Stimulated activated CD8-positive, alpha-beta memory T cell treated with anti-CD3 and anti-CD28 coated beads, Interleukin-7, amount 100 ng/mL, for 1 hour (primary cell): Measurements from ENCODE around the gene DOLPP1.

Experiments used
- DNase-seq, 2 donors: peaks; one replicate each; pipeline ENCODE4 v3.0.0-alpha.2; 2020; ENCODE audit warnings: low read depth in 2 of 2

The DOLPP1 gene

DNA sequence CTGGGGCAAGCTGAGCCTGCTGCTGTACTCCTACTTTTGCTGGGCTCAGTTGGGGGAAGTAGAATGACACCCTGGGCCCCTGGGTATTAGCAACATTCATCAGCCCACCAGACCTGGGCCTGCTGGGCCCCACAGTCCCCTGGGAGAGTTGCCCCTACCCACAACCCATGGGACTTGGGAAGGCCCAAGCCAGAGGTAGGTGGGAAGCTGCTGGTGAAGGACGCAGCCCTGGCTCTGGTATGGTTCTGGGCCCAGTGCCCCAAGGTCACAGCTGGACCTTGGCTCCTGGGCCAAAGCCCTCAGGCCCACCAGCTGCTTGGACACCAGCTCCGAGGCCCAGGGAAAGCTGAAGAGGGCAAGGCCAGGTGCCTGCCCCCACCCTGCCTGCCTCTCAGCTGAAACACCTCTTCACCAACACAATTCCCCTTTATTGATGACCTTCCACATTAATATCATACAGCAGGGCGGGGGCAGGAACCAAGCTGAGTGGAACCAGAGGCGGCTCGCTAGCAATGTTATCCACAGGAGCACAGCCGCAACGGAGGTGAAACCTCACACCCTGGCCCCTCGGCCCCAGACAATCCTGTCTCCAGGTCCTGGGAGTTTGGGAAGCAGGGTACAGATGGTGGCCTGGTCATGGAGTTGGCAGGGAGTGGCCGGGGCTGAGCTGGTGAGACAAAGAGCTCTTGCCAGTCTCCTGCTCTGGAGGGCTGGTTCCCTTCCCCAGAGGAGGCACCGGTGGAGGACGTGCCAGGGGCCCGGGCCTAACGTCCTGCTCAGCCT, 13.7 kb downstream of the DOLPP1 start:
- no peak for DNase-seq

DNA sequence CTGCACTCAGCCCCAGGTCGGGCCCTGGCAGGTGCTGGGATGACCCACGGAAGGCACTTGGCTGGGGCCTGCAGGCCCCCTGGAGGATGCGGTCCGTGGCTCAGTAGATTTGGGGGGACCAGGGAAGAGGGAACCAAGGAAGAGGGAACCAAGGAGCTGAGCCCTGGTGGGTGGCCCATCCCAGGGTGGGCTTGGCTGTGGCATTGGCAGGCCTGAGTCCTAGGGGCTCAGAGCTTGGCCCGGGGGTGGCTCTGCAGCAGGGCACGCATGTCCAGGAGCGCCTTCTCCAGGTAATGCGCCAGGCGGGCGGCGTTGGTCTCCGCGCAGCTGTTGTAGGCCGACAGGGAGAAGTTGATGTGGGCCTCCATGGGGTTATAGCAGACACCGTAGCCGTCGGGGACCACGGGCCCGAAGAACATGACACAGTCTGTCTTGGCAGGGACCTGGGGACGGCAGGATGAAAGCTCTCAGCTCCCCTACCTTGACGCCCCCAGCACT, 14.3 kb downstream of the DOLPP1 start:
- DNase-seq = no peak

DNA sequence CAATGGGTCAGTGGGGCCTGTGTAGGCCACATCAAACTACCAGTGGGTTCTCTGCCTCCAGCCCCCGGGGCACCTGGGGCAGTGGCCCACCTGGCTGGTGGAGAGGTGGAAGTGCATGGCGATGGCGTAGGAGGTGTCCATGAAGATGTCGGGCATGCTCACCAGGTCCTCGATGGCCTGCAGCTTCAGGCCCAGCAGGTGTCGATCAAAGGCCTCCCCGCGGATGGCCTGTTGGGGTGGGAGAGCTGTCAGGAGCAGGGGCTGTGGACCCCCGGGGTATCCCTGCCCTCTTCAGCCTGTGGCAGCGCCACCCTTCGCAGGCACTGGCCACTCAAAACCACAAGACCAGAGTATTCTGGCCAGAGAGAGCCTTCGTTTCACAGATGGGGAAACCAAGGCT, 15.0 kb downstream of the DOLPP1 start:
- no peak for DNase-seq

DNA sequence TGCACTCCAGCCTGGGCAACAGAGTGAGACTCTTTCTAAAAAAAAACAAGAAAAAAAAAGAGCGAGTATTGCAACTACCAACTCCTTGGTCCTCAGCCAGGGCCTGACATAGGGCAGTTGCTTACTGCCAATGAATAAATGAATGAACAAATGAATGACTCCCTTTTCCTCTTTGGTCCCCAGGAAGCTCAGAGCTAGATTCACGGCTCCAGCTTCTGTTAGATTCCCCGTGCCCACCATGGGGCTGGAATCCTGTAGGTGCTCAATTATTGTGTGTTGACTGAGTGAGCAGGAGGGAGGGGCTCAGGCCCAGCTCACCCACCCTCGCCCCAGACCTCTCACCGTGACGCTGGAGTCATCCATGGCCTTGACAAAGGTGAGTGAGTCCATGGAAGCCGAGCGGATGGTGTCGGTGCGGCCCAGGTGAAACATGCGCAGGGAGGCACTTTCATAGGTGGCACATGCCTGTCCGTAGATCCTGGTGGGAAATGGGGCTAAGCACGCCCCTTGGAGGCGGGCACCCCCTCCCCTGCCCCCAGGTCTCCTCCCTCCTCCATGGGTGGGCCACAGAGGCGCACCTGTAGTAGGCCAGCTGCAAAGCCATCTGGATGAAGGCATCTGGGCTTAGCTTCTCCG, 16.9 kb downstream of the DOLPP1 start:
- no peak for DNase-seq

DNA sequence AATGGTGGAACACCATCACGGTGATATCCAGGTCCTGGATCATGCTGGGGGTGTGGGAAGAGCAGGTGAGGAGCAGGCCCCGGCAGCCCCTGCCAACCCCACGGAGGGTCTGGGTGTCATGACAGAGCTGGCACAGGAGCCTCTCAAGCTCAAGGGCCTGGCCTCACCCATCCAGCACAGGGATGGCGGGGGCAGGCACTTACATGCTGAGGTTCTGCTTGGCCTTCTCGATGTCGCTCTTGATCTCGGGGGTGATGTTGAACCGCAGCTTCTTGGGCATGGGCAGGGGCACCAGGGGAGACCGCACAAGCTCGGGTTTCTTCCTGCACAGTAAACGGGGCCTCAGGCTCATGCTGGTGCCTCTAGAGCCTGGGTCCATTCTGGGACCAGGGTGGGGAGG, 17.4 kb downstream of the DOLPP1 start:
- no peak for DNase-seq

DNA sequence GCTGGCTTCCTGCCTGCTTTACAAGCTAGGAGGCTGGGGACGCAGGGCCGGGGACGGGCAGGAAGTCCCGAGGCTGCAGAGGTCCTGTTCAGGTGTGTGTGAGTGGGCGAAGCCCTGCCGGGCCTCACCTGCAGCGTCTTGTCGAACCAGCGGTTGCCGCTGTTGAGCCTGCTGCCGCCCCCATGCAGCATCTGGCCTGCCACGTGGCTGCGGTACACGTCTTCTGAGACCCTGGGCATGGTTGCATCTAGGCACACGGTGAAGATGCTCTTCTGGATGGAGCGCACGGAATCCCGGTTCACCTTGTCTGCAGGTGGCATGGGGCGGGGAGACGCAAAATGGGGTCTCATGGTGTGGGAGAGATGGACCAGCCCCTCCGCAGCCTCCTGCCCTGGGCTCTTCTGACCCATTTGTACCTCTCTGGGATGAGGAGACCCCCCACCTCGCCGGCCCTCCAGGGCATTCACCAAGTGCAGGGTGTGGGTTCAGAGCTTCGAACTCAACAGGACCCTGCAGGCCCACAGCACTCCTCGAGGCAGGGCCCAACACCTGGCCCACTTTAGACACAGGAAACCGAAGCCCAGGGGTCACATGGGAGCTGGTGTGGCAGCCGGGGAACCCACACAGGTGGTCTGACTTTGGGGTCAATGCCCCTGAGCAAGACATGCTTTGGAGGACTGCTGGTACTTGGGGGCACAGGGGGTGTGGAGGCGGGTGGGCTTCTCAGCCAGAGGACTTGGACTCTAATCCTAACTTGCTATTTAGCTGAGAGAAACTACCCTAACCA, 19.7 kb downstream of the DOLPP1 start:
- DNase-seq = no peak

DNA sequence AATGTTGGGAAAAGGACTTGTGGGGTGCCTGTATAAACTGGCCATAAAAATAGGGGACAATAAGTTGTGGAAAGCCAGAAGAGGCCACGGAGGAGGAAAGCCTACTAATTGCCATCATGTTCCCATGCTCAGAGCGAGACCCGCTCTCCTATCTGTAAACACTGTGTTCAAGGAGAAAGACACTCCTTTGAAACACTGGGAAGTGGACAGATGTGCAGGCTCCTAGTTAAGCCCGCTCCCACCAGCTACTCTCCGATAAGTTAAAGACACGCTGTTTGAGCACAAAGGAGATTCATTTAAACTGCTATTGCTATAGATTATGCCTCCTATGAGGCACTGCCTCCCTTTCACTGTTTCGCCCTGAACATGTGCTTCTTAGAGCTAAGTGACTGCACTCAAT, 20.4 kb downstream of the DOLPP1 start:
- no peak for DNase-seq

DNA sequence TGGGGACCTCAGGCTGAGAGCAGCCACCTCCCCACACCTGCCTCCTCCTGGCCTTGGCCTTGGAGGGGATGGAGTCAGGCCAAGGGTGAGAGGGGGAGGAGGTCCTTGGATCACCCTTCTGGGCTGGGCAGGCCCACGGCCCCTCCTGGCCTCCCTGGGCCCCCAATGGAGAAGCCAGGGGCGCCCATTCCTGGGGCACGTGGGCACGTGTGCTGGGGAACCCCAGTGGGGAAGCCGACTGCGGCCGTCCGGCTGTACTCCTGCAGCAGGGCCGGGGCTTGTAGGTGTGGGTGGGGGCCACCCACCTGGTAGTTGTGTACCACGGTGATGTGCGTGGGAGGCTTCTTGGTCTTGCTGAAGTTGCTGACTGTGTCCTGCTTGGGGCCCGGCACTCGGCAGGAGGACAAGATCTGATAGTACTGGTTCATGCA, 21.2 kb downstream of the DOLPP1 start:
- DNase-seq = no peak

DNA sequence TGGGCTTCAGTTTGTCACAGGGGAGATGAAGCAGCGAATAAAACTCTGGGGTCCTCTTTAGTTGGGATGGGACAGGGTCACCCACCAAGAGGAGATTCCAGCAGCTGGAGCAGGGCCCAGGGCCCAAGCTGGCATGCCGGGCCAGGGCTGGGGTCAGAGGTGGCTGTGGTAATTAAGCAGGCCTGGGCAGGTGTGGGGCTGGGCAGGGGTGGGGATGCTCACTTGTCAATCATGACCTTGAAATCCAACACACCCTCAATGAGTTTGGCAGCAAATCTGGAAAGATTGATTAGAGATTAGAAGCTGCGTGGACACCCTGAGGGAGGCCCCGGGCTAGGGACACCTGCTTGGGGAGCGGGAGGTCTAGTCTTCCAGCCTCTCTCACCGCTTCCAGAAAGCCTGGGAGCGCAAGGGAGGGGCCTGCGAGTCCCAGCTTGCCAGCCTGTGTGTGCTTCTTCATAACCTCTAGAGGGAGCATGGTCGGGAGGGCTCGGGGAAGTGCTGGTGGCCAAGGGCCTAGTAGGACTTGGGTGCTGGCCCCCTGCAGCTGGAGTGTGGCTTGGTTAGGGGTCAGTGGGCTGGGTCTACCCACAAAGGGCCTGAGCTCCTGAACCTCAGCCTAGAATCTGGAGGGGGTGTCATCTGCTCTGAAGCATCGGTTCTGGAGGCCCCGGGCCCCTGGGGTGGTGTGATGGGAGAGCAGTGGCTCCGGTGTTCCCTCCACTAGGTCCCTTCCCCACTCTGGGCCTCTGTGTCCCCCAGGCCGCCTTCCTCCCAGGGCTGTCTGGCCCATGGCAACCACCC, 22.1 kb downstream of the DOLPP1 start:
- DNase-seq = no peak

DNA sequence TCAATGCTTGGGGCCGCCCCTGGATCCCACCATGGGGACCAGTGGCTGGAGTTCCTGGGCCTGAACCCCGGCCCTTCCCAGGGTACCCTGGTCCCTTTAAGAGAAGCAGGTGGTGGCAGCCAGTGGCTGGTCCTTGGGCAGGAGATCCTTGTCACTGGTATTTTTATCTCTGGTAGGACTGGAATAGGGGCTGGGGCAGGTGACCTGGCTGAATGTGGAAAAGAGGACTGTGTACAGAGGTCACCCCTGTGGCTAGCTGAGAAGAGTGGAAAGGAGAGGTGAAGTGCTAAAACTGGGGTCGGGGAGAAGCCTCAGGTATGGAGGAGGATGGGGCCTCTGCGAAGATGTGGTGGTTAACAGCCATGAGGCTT, 22.7 kb downstream of the DOLPP1 start:
- no peak for DNase-seq

DNA sequence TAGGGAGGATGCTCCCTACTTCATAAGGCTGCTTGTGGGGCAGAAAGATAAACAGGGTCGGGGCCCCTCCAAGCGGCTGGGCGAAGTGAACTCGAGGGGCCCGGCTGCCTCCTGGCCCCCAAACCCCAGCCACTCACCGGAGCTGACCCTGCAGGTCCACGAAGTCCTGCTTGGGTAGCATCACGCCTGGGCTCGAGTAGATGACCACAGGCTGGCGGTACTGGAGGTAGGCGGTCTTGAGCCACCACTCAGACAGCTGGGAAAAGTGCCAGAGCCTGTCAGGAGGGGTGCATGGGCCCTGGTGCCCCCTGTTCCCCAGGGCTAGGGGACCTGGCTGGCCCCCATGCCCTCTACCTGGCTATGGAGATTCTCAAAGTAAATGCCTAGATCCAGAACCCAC, 23.1 kb downstream of the DOLPP1 start:
- no peak for DNase-seq

DNA sequence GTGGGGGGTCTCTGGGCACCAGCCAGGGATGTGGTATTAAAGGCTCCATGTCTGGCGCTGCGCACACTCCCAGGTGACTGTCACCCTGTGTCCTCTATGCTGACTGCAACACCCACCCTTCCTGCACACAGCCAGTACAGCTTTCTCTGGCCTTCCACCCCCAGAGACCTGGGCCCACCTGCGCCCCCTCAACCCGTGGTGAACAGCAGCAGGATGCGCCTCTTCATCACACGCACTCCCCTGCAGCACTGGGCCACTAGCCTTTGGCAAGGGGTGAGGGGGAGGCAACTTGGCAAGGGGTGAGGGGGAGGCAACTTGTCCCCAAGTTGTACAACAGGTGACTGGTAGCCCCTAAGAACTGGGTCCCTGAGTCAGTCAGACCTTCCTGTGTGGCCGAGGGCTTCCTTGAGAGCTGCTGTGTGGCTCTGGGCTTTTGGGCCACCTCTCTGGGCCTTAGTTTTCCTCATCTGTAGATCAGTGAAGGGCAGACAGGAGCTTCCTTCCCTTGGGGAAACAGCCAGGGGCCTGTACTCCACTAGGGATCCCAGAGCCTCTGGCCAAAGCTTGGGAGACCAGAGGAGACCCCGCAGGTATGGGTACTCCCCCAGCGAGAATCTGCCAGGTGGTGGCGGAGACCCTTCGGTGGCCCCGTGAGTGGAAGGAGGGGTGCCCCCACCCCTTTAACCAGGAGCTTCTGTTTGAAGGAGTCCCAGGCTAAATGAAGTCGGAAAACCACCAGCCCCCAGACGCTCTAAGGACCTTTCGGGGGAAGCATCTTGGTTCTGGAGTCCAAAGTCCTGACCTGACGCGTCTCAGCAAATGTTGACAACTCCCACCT, 25.2 kb downstream of the DOLPP1 start:
- no peak for DNase-seq

DNA sequence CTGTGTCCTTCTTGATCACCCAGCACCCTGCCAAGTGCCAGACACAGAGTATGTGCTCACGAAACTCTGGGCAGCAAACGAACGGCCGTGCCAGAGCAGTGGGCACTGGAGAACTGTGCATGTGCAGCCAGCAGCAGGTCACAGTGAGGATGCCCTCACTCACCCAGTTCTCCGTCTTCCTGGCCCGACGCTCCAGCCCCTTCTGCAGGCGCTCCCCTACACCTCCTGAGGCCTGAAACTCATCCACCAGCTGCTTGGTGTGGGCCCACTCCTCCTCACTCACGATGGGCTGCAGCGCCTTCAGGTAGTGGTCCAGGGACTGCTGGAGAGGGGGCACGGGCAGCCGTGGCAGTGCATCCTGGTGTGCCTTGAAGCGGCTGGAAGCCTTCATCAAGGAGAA, 26.7 kb downstream of the DOLPP1 start:
- DNase-seq = no peak

DNA sequence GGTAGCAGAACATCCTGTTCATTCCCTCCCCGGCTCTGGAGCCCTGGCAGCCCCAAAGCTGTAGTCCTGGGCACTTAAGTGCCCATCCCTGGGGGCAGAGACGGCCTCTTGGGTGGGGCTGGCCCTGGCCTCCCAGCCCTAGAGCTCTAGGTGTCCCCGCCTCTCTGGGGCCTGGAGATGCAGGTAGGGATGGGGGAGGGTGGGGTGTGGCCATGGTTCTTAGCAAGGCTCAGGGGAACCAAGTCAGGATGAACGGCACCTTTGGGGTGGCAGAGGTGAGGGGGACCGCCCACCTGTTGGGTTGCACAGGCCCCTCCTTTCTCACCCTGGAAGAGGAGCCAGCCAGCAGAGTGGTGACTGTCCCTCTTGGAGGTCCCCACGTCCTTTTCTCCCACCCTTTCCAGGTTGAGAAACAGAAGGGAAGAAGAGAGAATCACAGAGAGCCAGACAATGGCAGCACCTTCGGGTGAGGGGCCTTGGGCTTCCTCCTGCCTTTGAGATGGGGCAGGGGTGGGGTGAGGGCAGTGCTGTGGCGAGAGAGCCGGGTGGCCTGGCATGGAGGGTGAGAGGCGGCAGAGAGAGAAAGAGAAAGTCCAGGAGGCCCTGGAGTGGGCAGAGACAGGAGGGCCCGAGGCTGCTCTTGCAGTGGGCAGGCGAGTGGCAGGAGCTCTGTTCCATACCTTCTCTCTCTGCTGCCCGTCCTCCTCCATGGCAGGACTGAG, 27.3 kb downstream of the DOLPP1 start:
- no peak for DNase-seq

DNA sequence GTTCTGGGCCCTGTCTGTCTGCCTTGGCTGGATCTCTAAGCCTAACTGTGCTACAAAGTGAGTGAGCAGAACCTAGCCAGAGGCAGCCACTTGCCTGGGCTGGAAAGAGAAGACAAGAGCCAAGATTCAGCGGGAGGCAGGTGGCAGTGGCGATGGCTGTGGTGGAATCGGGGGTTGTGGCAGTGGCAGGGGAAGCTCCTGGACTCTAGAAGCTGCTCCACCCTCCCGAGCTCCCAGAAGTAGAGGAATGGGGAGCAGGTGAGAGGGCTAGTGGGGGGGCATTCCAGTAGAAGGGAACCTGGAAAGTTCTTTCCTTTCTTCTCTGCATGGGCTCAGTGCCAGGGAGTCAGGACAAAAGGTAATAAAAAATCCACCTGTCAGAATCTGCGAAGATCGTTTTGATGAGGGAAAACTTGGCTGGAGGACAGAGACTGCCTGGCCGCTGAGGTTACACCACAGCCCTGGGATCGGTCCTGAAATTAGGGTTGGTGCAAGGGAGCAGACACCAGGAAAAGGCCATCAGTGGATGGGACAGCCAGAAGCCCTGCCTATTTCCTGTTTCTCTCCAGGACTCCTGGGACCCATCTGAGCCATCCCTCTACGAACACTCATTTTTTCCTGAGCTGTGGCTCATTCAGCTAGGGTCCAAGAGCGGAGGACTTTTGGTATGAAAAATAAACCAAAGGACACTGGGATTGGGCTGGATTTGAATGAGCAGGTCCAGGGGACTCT, 28.1 kb downstream of the DOLPP1 start:
- DNase-seq = no peak

DNA sequence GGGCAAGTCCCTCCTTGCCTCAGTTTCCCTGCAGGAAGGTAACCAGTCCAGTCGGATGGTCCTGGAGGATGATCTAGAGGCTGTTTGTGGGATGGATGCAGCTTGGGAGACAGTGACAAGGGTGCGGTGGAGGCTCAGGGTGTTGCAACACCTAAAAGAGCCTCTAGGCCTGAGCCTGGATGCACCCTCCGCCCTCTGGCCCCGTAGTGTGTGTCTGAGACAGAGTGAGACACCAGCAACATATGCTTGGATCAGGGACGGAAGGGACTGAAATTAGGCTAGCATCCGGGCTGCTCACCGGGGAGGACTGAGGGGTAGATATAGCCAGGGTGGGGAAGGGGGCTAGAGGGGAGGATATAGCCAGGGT, 28.6 kb downstream of the DOLPP1 start:
- DNase-seq = no peak

DNA sequence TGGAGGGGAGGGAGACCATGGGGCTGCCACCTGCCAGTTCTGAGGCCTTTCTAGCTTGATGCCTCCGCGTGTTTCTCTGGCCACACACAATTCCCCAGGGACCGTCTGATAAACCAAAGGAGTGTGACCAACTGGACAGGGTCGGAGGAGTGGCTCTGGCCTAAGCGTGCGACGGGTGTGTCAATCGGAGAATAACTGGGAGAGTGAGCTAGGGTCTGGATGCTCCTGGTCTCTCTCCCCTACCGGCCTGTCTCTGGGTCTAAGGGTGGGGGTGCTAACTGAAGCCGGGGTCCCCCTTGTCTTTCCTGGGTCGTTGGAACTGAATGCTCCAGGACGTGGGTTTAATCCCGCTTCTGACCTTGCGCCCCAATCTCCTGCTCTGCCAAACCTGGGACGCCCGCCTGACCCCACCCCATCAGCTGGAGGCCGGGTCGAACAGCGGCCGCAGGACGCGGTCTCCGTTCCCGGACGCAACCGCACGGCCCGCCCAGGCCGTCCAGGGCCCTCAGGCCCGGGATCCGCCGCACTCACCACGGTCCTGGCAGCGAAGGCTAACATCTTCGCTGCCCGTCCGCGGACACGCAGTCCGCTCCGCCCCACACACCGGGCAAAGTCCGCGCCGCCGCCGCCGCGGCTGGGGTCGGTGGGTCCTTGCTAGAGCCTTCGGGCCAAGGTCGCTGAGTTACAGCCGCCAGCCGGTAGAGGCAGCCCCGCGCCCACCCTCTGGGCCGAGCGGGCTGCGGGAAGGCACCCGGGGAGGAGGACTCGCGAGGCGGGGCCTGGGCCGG, 29.2 kb downstream of the DOLPP1 start:
- no peak for DNase-seq

DNA sequence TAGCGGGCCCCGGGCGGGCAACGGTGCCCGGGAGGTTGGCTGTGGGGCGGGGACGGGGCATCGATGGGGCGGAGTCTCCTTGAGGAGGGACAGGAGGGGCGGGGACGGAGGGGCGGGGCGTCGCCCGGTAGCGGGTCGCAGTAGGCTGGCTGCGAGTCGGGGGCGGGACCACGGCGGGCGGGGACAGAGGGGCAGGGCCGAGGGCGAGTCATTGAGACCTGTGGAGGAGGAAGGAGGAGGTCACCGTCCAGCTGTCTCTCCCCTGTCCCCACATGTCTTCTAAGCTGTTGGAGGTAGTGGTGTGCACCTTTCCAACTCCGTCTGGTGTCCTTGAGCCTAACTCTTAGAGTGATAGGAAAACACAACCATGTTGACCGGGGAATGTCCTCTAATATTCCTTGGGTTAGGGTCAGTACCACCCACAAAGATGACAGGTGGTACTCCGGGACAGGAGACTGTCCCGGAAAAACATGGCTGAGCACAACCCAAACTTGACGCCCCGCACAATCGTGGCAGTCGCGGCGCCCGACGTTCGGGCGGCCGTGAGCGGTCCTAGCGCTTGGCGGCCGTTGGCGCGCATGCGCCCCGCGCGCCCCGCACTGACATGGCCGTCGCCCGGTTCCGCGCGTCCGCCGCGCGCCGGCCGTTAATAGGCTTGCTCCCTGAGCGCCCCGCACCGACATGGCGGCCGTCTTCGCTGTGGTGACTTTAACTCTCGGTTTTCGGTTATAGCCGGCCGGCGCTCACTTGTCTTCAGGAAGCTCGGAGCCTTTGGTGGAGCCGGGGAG, 30.0 kb downstream of the DOLPP1 start, which contains the start of the genes CRAT and PTPA:
TSS of gene CRAT (minus strand) at position 54 of the 788 bp plus-strand sequence. CDS start 284 bp downstream, outside the sequence.
TSS of gene PTPA (plus strand) at position 676 of the 788 bp plus-strand sequence. CDS start 186 bp downstream, outside the sequence.
- peak; percentile 91 to 92 for DNase-seq
